SH-SY5Y (cell line): Measurements from ENCODE around the gene RERE.

Experiments
- GATA2 ChIP-seq: IDR thresholded peaks from 2 replicates; pipeline ENCODE4 v1.6.1; 2011; ENCODE audit warnings: mild to moderate bottlenecking, low read depth, low read length
- GATA3 ChIP-seq: IDR thresholded peaks from 2 replicates; pipeline ENCODE4 v1.6.1; 2011; ENCODE audit warnings: low read depth, mild to moderate bottlenecking, low read length, moderate library complexity

GRCh38 chr1:8408151-8408839 lies 409.1 kb downstream of the RERE start:
- TF ChIP-seq GATA3 (no peak), GATA2 (no peak)
